Progenitor cell of endocrine pancreas (in vitro differentiated cells): ENCODE results near the gene ZNF687. TPM values are rescaled to one million over a fixed set of nuclear protein-coding genes. Genes with fewer than 3 reads are reported as not detected.
A peak's percentile ranks its signal among the peaks of the same experiment; 100 is the strongest.

Source experiments
- DNase-seq: peaks from one replicate; pipeline ENCODE4 v3.0.0; 2021; ENCODE audit warnings: low spot score; ENCODE audit not compliant: unreplicated experiment
- H3K27ac Mint-ChIP-seq: 2 replicates; pipeline ENCODE4 v1.8.0; 2021; ENCODE audit warnings: mild to moderate bottlenecking, moderate library complexity, mixed read lengths
- H3K27me3 Mint-ChIP-seq: 2 replicates; pipeline ENCODE4 v1.8.0; 2021; ENCODE audit warnings: mixed read lengths
- H3K36me3 Mint-ChIP-seq: 2 replicates; pipeline ENCODE4 v1.8.0; 2022; ENCODE audit warnings: mixed read lengths; ENCODE audit not compliant: insufficient read depth
- H3K4me1 Mint-ChIP-seq: 2 replicates; pipeline ENCODE4 v1.8.0; 2021; ENCODE audit warnings: low read depth, mixed read lengths
- H3K4me3 Mint-ChIP-seq: 2 replicates; pipeline ENCODE4 v1.8.0; 2021; ENCODE audit warnings: low read depth, mild to moderate bottlenecking, moderate library complexity, mixed read lengths
- H3K9me3 Mint-ChIP-seq: 2 replicates; pipeline ENCODE4 v1.8.0; 2021; ENCODE audit warnings: low read depth, mixed read lengths
- CTCF ChIP-seq: fragments of 200-600 bp; sonication (generic); IDR thresholded peaks from one replicate; pipeline ENCODE4 v1.5.0; 2021; ENCODE audit warnings: antibody characterized with exemption, mild to moderate bottlenecking; ENCODE audit not compliant: unreplicated experiment
- total RNA-seq: library from RNA; stranded (reverse); gene quantifications from 2 replicates; pipeline ENCODE4 v1.2.1, GENCODE V29; 2021

Gene ZNF687
- total RNA-seq, 1 donor from 2014 or later, result 45.0 TPM

GRCh38 chr1:151292207-151293030 lies 10.3 kb downstream of the ZNF687 start:
- peaks cover 14% of the 10 kb centered on the region for H3K36me3 Mint-ChIP-seq
- H3K4me1 Mint-ChIP-seq, result peaks cover 13% of the 10 kb centered on the region
- H3K27me3 Mint-ChIP-seq, result no peaks in the 10 kb centered on the region
- peak; percentile 16 for TF ChIP-seq CTCF
- DNase-seq, result no peak
- H3K27ac Mint-ChIP-seq, result peak overlapping the region; percentile 78
- H3K9me3 Mint-ChIP-seq, result no peaks in the 10 kb centered on the region
- H3K4me3 Mint-ChIP-seq, result no peak overlapping the region

GRCh38 chr1:151293093-151293492 lies 11.0 kb downstream of the ZNF687 start:
- Mint-ChIP-seq H3K9me3 (no peaks in the 10 kb centered on the region), H3K4me1 (peaks cover 13% of the 10 kb centered on the region), H3K36me3 (peaks cover 16% of the 10 kb centered on the region), H3K27me3 (no peaks in the 10 kb centered on the region), H3K4me3 (no peak overlapping the region), H3K27ac (peak overlapping the region; percentile 78)
- no peak for DNase-seq
- no peak for TF ChIP-seq CTCF

GRCh38 chr1:151294742-151295462 lies 12.8 kb downstream of the ZNF687 start:
- Mint-ChIP-seq H3K4me3 (peak overlapping the region; percentile 23), H3K27ac (peak overlapping the region; percentile 96), H3K36me3 (peaks cover 24% of the 10 kb centered on the region), H3K27me3 (no peaks in the 10 kb centered on the region), H3K9me3 (no peaks in the 10 kb centered on the region), H3K4me1 (peaks cover 13% of the 10 kb centered on the region)
- DNase-seq, result no peak
- TF ChIP-seq CTCF, result no peak

GRCh38 chr1:151309811-151310323 lies 27.8 kb downstream of the ZNF687 start:
- no peak for DNase-seq
- Mint-ChIP-seq H3K4me3 (no peak overlapping the region), H3K27me3 (no peaks in the 10 kb centered on the region), H3K9me3 (no peaks in the 10 kb centered on the region), H3K4me1 (peaks cover 3% of the 10 kb centered on the region), H3K36me3 (peaks cover 17% of the 10 kb centered on the region), H3K27ac (peak overlapping the region; percentile 82)
- TF ChIP-seq CTCF, result no peak

- Mint-ChIP-seq H3K4me1 (peaks cover 3% of the 10 kb centered on the region), H3K27me3 (no peaks in the 10 kb centered on the region), H3K4me3 (no peak overlapping the region), H3K27ac (no peak overlapping the region), H3K9me3 (no peaks in the 10 kb centered on the region), H3K36me3 (peaks cover 13% of the 10 kb centered on the region)
- no peak for TF ChIP-seq CTCF
- DNase-seq, result no peak
Observed at GRCh38 chr1:151311011-151311410, 28.9 kb downstream of the ZNF687 start.
